Panc1 (cell line): Measurements from ENCODE around the gene GALNT18.

ENCODE experiments used
- CTCF ChIP-seq: fragments of 450-650 bp; IDR thresholded peaks from 2 replicates; pipeline ENCODE4 v1.5.1; 2017; ENCODE audit warnings: mild to moderate bottlenecking
- POLR2AphosphoS5 ChIP-seq: IDR thresholded peaks from 2 replicates; pipeline ENCODE4 v1.6.1; 2012; ENCODE audit warnings: mild to moderate bottlenecking, low read depth, low read length, moderate library complexity
- REST ChIP-seq, 2 experiments: IDR thresholded peaks; 2 replicates each; pipeline ENCODE4 v1.6.1; 2011 to 2012; ENCODE audit warnings: low read depth in 2 of 2, control low read depth in 1 of 2, low read length in 1 of 2, mild to moderate bottlenecking in 1 of 2, moderate library complexity in 1 of 2; ENCODE audit not compliant: insufficient read depth in 1 of 2

GRCh38 chr11:11409901-11410300, 211.9 kb downstream of the GALNT18 start:
- no peak for TF ChIP-seq CTCF
- no peak for TF ChIP-seq POLR2AphosphoS5
- TF ChIP-seq REST (IDR thresholded peaks at IDR 0.05; ENCODE audit: insufficient read depth in 1 of 2, low read depth in 2 of 2, low read length in 1 of 2), result no peak
